ENCODE measurements around the gene POTEB2. TPM values are rescaled to one million over a fixed set of nuclear protein-coding genes. Genes with fewer than 3 reads are reported as not detected.
"Not testable (repeated sequence)": the region's sequence is repeated elsewhere in the genome, so short reads cannot be mapped to it uniquely, and the experiment has no call there.

The POTEB2 gene
- total RNA-seq = not detected

GRCh38 chr15:20866214-20866613, at the start of gene POTEB2:
Gene POTEB2, minus strand, starts transcription at chr15:20866314. Its CDS starts 33 bp downstream, at chr15:20866281.
- H3K9me3 ChIP-seq; DNase-seq (ENCODE audit: low spot score in 2 of 2); intact Hi-C loops (cut with DNase I; ENCODE audit: low total_unique reads); H3K27ac ChIP-seq; H3K4me3 ChIP-seq; H3K4me1 ChIP-seq; H3K36me3 ChIP-seq; H3K27me3 ChIP-seq: not testable (repeated sequence)

- H3K4me3 ChIP-seq; H3K9me3 ChIP-seq; H3K27ac ChIP-seq; H3K36me3 ChIP-seq; H3K27me3 ChIP-seq; DNase-seq (ENCODE audit: low spot score in 2 of 2); H3K4me1 ChIP-seq; intact Hi-C loops (cut with DNase I; ENCODE audit: low total_unique reads): not testable (repeated sequence)
These were observed 13.8 kb upstream of the POTEB2 start for GRCh38 chr15:20879916-20880315.

GRCh38 chr15:20878464-20878863, 12.3 kb upstream of the POTEB2 start:
- intact Hi-C loops (cut with DNase I; ENCODE audit: low total_unique reads); H3K9me3 ChIP-seq; H3K27me3 ChIP-seq; DNase-seq (ENCODE audit: low spot score in 2 of 2); H3K4me3 ChIP-seq; H3K4me1 ChIP-seq; H3K27ac ChIP-seq; H3K36me3 ChIP-seq: not testable (repeated sequence)

DNA sequence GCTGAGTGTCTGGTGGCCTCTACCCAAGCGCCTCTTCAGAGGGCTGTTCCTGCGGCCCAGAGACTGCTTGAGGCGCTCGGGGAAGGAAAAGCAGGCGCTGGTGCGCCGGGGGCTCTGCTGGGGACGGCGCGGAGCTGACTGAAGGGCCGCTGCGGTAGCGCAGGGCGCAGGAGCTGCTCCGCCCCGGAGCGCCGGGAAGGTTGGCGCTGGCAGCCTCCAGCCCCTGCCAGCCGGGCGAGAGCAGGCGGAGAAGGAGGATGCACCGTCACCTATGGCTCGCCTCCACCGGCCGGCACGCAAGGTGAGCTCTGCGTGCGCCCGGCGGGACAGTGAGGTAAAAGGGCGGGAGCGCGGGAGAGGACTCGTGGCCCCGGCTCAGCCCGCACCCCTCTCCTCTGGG, 11.7 kb upstream of the POTEB2 start:
- H3K4me3 ChIP-seq; H3K27me3 ChIP-seq; H3K4me1 ChIP-seq; intact Hi-C loops (cut with DNase I; ENCODE audit: low total_unique reads); H3K36me3 ChIP-seq; H3K9me3 ChIP-seq; DNase-seq (ENCODE audit: low spot score in 2 of 2); H3K27ac ChIP-seq: not testable (repeated sequence)

All from breast epithelium (tissue), 4 donors.